ENCODE results near the gene NCF4.

The NCF4 gene

DNA sequence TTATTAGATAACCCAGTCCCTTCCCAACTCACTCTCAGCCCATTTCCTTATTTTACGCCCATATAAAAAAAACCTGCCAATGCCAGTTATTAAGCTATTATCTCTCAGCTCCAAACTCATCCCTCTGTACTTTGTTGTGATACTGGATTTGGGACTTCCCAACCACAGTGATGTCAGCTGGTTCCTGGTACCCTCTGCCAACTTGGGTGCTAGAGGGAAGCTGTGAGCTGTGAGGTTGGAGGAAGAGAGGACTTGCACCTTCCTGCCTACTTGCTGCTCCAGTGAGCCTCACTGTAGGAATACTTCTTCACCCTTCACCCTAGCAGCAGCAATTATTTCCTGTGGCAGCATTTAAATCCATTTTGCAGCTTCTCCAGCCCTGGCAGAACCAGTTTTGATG lies 33.5 kb downstream of the NCF4 start:
- DNase-seq (ENCODE audit: low read depth in 2 of 2): no peak

GRCh38 chr22:36897611-36898010 lies 36.8 kb downstream of the NCF4 start:
- DNase-seq (ENCODE audit: low read depth in 2 of 2): no peak

DNA sequence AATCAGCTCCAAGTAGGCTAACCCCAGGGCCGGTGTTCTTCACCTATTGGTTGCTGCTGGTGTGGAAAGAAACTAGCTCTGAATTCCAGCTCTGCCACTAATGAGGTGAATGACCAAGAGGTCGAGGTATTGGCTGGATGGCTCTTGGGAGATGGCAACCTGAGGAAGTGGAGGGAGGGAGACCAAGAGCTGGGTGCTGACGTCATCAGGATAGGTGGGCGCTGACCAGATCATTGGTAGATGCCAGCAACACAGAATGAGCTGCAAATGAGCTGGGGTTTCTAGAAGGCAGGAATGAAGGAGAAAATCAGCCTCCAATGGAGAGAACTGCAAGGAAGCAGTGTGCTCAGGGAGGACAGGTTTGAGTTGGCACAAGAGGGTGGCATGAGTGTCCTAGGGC lies 37.9 kb downstream of the NCF4 start:
- no peak for DNase-seq (ENCODE audit: low read depth in 2 of 2)

- DNase-seq (ENCODE audit: low read depth in 2 of 2): no peak
Measured at GRCh38 chr22:36899498-36899897, 38.7 kb downstream of the NCF4 start.

DNA sequence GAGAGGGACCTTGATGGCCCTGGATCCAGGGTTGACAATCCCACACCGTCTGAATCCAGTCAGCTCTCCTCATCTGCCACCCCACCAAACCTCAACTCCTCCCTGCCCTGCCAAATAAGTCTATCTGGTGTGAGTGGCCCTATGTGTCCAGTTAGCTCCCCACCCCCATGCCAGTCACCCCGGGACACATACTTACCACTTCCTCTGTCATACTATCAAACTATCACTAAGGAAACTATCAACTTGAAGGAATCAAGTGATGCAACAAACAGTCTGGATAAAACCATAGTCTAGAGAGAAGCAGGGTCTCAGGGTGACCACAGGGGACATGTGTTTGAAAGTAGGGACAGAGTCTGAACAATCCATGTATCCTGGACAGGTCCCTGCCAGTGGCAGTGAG lies 39.4 kb downstream of the NCF4 start:
- DNase-seq (ENCODE audit: low read depth in 2 of 2): no peak

GRCh38 chr22:36900880-36901279 lies 40.1 kb downstream of the NCF4 start:
- DNase-seq (ENCODE audit: low read depth in 2 of 2): no peak

DNA sequence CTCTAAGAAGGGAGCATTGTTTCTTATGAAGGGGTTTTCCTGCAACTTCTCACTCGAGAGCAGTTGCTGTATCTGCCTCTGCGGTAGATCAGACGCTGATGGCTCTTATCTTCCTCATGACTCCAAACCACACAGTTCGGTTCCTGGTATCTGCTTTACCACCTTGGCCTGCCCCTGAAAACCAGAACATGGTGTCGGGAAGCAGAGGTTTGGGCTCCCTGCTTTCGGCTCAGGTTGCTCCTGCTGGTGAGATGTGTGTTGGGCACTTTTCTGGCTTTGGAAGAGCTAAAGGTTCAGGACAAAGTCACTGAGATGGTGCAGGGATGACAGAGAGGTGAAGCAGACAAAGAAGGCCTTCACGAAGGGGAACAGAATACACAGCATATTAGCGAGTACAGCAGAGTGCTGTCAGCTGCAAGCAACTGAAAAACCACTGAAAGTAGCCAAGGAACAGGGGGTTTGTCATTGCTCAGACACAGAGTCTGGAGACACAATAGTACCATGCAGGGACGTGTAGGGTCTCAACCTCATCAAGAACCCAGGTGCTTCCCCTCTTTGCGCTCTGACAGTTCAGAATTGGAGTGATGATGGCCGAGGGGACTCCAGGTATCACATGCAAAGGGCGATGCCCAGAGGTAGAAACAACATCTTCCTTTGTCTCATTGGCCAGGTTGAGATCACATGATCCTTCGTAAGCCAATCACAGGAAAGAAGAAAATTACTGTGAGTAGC lies 40.8 kb downstream of the NCF4 start:
- DNase-seq (ENCODE audit: low read depth in 2 of 2): no peak

- no peak for DNase-seq (ENCODE audit: low read depth in 2 of 2)
Measured at GRCh38 chr22:36902143-36902926, 41.5 kb downstream of the NCF4 start.

- DNase-seq (ENCODE audit: low read depth in 2 of 2): no peak
Measured at GRCh38 chr22:36904260-36904880, 43.6 kb downstream of the NCF4 start.

GRCh38 chr22:36907253-36908195 lies 46.7 kb downstream of the NCF4 start:
- DNase-seq (ENCODE audit: low read depth in 2 of 2): no peak

GRCh38 chr22:36910461-36910860 lies 49.7 kb downstream of the NCF4 start:
- DNase-seq (ENCODE audit: low read depth in 2 of 2): no peak

GRCh38 chr22:36911887-36912661 lies 51.3 kb downstream of the NCF4 start:
- DNase-seq (ENCODE audit: low read depth in 2 of 2): no peak

DNA sequence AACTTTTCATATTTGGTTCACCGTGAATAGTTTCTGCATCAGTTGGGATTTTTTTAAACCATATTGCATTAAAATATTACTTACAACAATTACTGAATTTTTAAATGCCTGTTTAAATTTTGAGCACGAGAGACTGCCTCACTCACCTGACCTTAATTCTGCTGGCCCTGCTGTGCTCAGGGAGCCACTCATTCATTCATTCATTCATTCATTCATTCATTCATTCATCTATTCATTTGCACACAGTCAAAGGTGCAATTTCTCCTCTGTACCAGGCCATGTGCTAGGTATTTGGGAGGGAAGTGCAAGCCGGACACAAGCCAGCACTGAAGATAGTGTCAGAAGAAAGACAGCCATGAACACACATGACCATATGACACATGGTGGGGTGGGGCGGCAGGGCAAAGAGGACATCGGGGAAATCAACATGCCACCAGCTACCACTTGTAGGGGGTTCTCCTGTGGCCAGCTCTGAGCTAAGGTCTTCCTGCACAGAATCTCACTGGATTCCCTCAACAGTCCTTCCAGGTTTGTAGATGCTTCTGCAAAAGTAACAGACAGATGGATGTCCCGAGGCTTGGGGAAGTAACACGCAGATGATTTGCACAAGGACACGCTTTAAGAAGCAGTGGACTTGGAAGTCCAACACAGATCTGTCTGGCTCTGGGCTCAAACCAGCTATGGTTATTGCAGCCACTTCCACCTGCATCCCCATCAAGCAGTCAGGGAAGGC lies 52.1 kb downstream of the NCF4 start:
- no peak for DNase-seq (ENCODE audit: low read depth in 2 of 2)

- DNase-seq (ENCODE audit: low read depth in 2 of 2): no peak
Measured at GRCh38 chr22:36913427-36914389, 52.9 kb downstream of the NCF4 start, which contains the start of gene CSF2RB. Gene CSF2RB (plus strand): TSS chr22:36913628. CDS start chr22:36922208, 8,580 bp downstream.

DNA sequence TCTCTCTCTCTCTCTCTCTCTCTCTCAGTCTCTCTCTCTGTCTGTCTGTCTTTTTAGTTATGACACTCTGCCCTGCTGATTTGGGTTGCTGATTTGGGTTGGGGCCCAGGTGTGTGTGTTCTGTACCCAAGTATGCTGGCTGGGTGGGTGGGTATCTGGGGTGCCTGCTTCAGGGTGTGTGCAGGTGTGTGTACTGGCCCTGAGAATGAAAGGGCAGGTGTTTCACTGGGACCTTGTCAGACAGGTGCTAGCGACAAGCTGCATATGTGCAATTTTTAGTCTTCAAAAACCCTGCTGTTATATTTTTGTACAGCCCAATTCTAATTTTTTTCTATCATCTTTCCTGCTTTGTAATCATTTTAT lies 53.6 kb downstream of the NCF4 start:
- no peak for DNase-seq (ENCODE audit: low read depth in 2 of 2)

GRCh38 chr22:36916034-36916433 lies 55.2 kb downstream of the NCF4 start:
- no peak for DNase-seq (ENCODE audit: low read depth in 2 of 2)

- no peak for DNase-seq (ENCODE audit: low read depth in 2 of 2)
Measured at GRCh38 chr22:36918586-36919284, 57.9 kb downstream of the NCF4 start.

- no peak for DNase-seq (ENCODE audit: low read depth in 2 of 2)
Measured at GRCh38 chr22:36921309-36922104, 60.7 kb downstream of the NCF4 start.

Data from stimulated activated CD8-positive, alpha-beta memory T cell treated with anti-CD3 and anti-CD28 coated beads, Interleukin-7, amount 100 ng/mL, for 1 hour (primary cell).